ENCODE results near the gene TIGD7. TPM values are rescaled to one million over a fixed set of nuclear protein-coding genes. Genes with fewer than 3 reads are reported as not detected.

The TIGD7 gene
- total RNA-seq: 4.0 and 4.3 TPM in 2 replicates

DNA sequence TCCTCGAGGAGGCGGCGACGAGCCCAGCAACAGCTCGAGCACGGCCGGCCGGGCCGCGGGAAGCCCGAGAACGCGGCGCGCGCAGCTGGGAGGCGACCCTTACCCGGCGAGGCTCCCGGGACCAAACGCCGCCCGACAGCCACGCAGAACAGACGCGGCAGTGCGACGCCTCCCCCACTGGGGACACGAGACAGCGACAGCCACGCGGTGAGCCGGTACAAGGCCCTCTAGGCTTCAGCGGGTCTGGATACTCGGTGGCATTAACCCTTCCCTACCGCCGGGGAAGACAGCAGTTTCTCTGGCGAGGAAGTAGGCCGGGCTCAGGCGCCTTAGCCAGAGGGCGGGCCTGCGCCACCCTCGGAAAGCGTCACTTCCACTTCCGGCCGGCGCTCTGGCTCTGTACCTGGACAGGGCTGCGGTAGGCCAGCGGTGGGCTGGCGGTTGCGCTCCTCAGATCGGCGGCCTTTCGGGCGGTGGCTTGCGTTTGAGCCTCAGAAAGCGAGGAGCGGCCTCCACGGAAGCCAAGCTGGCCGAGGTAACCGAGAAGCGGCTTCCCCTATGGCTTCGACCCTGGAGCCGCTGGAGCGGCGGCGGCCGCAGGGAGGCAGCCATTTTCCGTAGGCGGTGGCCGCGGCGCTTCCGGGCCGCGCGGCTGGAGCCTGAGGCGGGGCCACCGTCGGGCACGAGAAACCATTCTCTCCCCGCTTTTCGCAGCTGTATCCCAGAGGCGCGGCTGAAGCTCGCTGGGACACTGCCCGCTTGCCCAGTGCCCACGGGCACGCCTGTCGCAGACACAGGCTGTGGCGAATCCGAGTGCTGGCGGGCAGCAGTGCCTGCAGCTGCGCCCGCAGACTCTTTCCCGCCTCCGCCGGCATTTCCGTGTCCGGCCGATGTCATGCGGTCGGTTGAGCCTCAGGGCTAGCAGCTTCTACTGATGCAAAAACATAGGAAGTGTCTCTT lies at the start of gene TIGD7, which contains the start of gene ZNF75A:
Gene TIGD7 (minus strand): TSS at position 322 of the 960 bp plus-strand sequence. CDS start 4,816 bp downstream, outside the sequence.
Gene ZNF75A (plus strand): TSS at position 389 of the 960 bp plus-strand sequence. CDS start 2,932 bp downstream, outside the sequence.

DNA sequence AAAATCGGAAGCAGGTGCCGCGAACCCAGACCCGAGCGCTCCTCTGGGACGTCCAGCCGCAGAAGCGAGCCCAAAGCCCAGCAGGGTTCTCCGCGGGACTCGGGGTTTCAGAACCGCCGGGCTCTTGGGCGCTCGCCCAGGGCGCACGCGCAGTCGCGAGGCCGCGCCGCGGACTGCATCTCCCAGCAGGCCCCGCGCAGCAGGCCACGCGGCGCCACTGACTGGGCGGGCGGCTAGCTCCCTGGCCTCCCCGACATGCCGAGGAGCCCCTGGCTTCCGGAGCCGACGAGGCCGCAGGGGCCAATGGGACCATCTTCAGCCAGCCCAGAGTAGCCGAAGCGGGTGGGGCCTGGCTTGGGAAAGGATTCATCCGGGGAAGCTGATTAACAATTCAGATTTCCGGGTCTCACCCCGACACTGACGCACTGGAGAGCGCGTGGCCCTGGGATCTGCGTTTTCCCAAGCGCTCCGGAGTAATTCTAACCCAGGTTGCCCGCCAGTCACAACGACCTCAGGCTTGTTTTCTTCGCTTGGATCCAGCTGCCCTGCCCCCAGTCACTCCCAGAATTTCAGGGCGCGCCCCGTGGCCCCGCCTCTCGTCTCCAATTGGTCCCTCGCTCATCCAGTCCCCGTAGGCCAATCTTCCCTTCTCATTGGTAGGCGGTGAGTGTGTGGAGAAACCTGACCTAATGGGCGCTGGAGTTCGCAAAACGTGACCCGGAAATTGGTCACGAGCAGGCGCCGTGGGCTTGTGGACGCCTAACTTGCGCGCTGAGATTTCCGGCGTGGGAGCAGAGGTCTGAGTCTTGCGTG lies 22.3 kb downstream of the TIGD7 start, which contains the start of gene ZNF263:
Gene ZNF263 (plus strand): TSS at position 762 of the 813 bp plus-strand sequence. CDS start 328 bp downstream, outside the sequence.

DNA sequence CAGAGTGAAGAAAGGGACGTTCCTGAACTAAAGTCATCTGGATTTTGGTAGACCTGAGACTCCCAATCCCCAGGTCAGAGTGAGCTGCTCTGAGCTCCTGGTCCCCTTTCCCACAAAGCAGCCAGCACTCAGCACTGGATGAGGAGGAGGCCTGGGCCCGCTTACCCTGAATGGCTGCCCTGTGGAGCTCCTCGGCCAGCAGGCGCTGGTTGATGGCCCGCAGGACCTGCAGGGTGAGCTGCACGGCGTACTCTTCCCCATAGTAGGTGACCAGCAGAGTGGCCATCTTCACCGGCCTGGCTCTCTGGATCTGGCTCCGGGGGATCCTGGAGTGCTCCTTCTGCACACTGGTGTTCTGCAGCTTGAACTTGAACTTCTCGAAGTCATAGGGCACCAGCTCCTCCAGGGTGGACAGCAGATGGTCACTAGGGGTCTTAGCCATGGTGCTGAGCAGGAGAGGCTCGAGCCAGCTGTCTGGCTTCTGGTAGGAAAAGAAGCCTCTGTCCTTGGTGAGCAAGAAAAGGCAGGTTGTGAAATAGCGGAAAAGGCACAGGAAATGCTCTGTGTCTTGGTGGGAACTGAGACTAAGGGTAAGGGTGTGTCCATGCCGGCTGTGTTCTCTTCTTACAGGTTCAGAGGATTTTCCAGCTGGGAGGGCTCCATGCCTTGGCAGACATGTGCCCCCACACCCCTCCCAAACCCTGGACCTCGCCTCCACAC lies 48.9 kb downstream of the TIGD7 start, which contains the start of gene MEFV:
Gene MEFV (minus strand): TSS at position 488 of the 720 bp plus-strand sequence. CDS start 46 bp downstream, at position 442.

Other genes starting within 250 kb of the TIGD7 start
- 0.59 and 4.4 TPM in 2 replicates for gene IL32, start 239.8 kb downstream of the TIGD7 start, total RNA-seq
- gene ZSCAN10, start 206.1 kb downstream of the TIGD7 start, total RNA-seq: not detected in 2 replicates
- gene ZNF205, start 192.8 kb downstream of the TIGD7 start, total RNA-seq: 15.1 and 17.0 TPM in 2 replicates
- 4.4 and 7.4 TPM in 2 replicates for gene ZNF213, start 170.4 kb downstream of the TIGD7 start, total RNA-seq
- gene OR1F1, start 117.2 kb downstream of the TIGD7 start, total RNA-seq: not detected in 2 replicates
- 5.9 and 10.4 TPM in 2 replicates for gene ZNF200, start 70.3 kb downstream of the TIGD7 start, total RNA-seq
- under 0.01 and 0.20 TPM in 2 replicates for gene MEFV, start 48.8 kb downstream of the TIGD7 start, total RNA-seq
- gene ZNF263, start 21.9 kb downstream of the TIGD7 start, total RNA-seq: 28.7 and 41.1 TPM in 2 replicates
- gene ZNF75A, start 67 bp upstream of the TIGD7 start, total RNA-seq: 14.0 and 26.2 TPM in 2 replicates
- gene OR2C1, start 50.5 kb upstream of the TIGD7 start, total RNA-seq: 0.20 TPM in 1 of 2 replicates, not detected in the other
- gene ZSCAN32, start 95.6 kb upstream of the TIGD7 start, total RNA-seq: 10.3 and 10.4 TPM in 2 replicates
- 9.6 and 10.7 TPM in 2 replicates for gene ZNF174, start 95.8 kb upstream of the TIGD7 start, total RNA-seq
- 1.4 and 1.5 TPM in 2 replicates for gene ZNF597, start 138.1 kb upstream of the TIGD7 start, total RNA-seq
- gene NAA60, start 138.2 kb upstream of the TIGD7 start, total RNA-seq: 10.3 and 10.4 TPM in 2 replicates
- gene C16orf90, start 190.1 kb upstream of the TIGD7 start, total RNA-seq: not detected in 2 replicates
- gene CLUAP1, start 195.6 kb upstream of the TIGD7 start, total RNA-seq: 12.5 and 17.6 TPM in 2 replicates